Hematopoietic multipotent progenitor cell treated with erythropoietin and hydrocortisone succinate and interleukin-3 and kit ligand, for 4 days (in vitro differentiated cells): Measurements from ENCODE around the gene SNX8.

Experiments
- DNase-seq: peaks from one replicate; pipeline ENCODE4 v3.0.0-alpha.2; 2015

The SNX8 gene

GRCh38 chr7:2242541-2243429 is 71.5 kb downstream of the SNX8 start:
- DNase-seq, result peak; percentile 69

DNA sequence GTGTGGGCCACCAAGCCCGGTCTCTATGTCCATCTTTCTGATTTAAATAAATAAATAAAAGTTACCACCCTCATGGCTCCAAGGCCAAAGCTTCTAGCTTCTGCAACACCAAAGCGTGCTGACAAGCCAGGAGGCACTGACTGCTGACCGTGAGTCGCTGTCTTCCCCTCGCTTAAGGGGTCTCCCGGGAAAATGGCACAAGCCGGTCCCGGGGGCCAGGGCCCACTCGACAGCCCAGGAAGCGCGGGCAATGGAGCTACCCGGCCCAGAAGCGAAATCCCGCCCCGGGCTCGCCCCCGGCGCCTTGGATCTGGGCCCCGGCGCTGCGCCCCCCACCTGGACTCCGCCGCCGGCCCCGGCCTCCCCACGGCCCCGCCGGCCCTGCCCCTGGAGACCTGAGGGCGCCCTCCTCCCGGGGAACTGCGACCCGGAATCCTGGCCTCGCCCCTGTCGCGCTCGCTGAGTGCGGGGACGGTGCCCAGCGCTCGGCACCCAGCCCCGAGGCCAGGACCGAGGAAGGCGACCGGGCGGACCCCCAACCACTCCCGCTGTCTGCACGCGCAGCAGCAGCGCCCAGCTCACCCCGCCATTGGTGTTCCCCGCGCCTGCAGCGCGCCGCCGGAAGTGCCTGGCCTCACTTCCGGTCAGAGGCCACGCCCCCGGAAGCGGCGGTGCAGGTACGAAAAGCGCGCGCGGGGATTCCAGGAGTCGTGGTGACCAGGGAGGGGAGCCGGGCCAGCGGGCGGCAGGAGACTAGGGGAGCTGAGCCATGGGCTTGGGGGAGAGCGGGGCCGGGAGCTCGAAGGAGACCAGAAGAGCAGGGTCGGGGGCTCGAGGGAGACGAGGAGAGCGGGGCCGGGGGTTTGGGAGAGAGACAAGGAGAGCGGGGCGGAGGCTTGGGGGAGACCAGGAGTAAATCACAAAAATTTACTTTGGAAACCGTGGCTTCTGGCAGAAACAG is 72.4 kb downstream of the SNX8 start, which contains the start of the genes MRM2 and NUDT1:
Gene MRM2, minus strand, starts transcription at position 626 of the 961 bp plus-strand sequence. Its CDS starts 36 bp downstream, at position 590.
Gene NUDT1, plus strand, starts transcription at position 647 of the 961 bp plus-strand sequence. CDS start 2,349 bp downstream, outside the sequence.
- DNase-seq, result peak; percentile 89

DNA sequence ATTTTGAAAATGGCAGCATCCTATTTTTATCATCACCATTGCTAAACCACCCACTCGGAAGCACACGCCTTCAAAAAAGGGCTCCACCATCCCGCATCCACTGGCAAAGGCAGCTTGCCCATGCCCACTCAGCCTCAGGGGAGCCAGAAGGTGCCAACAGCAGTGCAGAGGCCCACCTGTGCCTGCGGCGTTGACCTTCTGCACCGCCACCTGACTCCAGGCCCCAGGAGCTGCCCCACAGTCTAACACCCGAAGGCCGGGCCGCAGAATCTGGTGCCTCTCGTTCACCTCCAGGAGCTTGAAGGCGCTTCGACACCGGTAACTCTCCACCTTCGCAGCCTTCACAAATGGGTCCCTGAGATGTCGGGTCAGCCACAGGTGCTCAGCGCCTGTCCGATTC is 75.0 kb downstream of the SNX8 start:
- no peak for DNase-seq

GRCh38 chr7:2237109-2237602 is 77.1 kb downstream of the SNX8 start:
- peak; percentile 55 for DNase-seq

DNA sequence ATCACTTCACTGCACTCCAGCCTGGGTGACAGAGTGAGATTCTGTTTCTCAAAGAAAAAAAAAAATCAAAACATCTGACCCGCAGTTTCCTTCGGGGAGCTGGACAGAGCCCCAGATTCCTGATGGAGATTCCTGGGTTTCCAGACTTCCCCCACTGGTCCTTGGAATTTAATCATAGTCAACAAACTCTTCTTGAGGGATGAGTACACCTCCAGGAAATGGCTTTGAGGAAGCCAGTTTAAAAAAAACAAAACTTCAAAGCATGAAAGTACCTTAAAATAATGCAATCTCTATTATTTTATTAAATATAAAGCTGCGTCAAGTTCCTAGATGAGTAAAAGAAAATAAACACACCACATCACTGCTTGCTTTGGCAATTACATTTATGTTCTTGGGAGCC is 80.3 kb downstream of the SNX8 start:
- no peak for DNase-seq

- peak; percentile 95 for DNase-seq
Measured at GRCh38 chr7:2232766-2233520, 81.3 kb downstream of the SNX8 start, which contains the start of gene MAD1L1. Gene MAD1L1, minus strand, starts transcription at chr7:2232945. Its CDS starts 2,812 bp downstream, at chr7:2230133.

- DNase-seq, result peak; percentile 44
Measured at GRCh38 chr7:2231992-2232765, 82.1 kb downstream of the SNX8 start.

GRCh38 chr7:2230882-2231281 is 83.4 kb downstream of the SNX8 start:
- DNase-seq, result no peak

GRCh38 chr7:2230226-2230625 is 84.0 kb downstream of the SNX8 start:
- DNase-seq, result no peak

DNA sequence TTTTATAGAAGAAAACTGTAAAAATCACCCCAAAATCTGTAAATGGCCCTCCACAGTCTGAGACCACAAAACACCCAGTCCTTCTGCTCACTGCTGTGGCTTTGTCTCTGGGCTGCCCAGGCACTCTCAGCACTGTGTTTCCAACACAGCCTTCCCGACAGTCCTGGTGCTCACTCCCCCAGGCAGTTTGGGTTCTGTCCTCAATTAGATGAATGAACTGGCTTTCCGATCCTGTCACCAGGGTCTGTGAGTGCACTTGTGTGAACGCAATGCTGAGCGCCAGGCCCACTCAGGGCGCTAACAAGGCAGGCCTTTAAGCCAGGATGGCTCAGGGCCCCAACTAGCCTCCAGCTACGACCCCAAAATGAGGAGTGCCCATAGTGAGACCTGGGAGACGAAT is 84.8 kb downstream of the SNX8 start:
- DNase-seq, result no peak

GRCh38 chr7:2228921-2229320 is 85.3 kb downstream of the SNX8 start:
- DNase-seq, result no peak

GRCh38 chr7:2227699-2228098 is 86.5 kb downstream of the SNX8 start:
- DNase-seq, result no peak

DNA sequence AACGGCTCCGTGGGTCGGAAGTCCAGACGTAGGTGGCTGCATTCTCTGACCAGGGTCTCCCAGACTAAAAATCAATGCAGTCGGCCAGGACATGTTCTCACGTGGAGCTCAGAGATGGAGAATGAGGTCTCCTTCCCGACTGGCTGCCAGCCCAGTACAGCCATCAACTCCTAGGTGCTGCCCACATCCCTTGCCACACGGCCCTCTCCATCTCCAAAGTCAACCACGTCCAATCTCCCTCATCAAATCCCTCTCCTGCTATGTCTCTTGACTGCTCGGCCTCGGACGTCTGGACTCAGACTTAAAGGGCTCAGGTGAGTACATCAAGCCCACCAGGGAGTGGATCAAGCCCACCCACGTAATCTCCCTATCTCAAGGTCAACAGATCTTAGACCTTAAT is 88.4 kb downstream of the SNX8 start:
- no peak for DNase-seq

DNA sequence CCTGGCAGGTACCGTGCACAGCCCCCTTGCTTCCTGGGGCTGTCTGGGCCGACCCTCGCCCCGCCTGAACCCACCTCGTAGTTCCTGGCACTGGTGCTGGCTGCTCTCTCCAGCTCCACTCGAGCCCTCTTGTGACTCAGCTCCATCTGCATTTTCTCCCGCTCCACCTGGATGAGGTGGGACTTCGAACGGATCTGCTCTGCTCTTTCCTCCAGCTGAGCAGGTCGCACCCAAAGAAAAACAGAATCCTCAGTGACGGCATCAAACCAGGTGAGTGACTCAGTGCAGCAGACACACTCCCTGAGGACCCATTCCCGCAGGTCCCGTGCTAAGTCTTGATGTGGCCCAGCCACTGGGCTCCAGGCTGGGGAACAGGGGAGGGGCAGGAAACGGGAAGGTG is 88.9 kb downstream of the SNX8 start:
- DNase-seq, result no peak

- no peak for DNase-seq
Measured at GRCh38 chr7:2224934-2225333, 89.3 kb downstream of the SNX8 start.

DNA sequence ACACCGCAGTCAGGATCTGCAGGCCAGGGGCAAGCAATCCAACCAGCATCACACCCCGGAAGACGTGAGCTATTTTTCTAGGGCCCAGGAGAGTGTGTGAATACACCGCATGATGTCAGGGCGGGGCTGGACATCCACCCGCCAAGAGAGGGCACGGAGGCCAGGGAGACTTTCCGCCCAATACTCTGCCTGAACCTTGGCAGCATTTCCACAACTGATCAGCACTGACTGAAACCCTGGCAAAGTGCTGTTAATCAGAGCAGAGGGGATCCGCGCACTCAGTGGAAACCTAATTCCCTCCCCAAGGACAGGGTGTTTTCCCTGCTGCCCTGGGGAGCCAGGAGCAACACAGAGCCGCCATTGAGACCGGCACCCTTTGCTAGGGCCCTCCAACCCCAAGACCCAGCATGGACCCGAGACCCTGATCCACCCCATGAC is 89.7 kb downstream of the SNX8 start:
- no peak for DNase-seq

- DNase-seq, result no peak
Measured at GRCh38 chr7:2223321-2223720, 90.9 kb downstream of the SNX8 start.

DNA sequence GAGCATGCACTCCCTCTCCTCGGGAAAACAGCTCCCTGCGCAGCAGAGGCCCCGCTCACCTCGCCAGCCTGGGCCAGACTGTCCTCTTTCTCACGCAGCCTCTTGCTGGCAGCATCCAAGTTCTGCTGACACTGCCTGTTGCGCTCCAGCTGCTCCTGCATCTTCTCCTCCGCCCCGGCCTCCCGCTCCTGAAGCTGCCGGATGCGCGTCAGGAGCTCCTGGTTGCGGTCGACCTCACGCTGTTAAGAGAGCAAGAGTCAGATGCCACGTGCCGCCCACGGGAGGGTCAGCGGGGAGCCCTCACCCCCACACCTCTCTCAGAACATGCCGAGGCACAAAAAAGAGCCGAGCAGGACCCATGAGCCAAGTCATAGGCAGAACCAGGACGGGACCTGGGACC is 91.7 kb downstream of the SNX8 start:
- DNase-seq, result no peak

- DNase-seq, result no peak
Measured at GRCh38 chr7:2220954-2221353, 93.3 kb downstream of the SNX8 start.

GRCh38 chr7:2220506-2220905 is 93.7 kb downstream of the SNX8 start:
- no peak for DNase-seq

DNA sequence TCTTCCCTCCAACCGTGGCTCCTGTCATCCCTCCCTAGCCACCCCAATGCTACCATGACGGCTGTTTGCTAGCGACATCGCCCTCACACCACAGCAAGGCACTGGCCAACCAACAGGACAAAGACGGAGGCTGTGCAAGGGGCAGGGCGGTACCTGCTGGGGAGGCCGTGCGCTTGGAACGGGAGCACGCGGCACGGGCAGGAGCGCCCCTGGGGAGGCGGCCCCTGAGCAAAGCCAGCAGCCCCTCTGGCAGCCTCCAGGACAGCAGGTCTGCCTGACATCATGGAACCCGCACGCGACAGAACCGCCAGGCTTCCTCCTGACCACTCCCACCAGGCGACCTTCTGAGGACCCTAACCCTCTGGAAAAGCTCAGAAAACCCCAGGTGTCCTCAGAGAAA is 94.2 kb downstream of the SNX8 start:
- no peak for DNase-seq

- DNase-seq, result no peak
Measured at GRCh38 chr7:2219606-2220005, 94.6 kb downstream of the SNX8 start.
